Chondrocyte (in vitro differentiated cells): ENCODE results near the gene SHFL. TPM values are rescaled to one million over a fixed set of nuclear protein-coding genes. Genes with fewer than 3 reads are reported as not detected.

ENCODE experiments used
- DNase-seq: peaks from one replicate; pipeline ENCODE4 v3.0.0; 2021; ENCODE audit warnings: mixed read lengths, low spot score
- H3K27ac Mint-ChIP-seq: one replicate; pipeline ENCODE4 v1.8.0; 2021; ENCODE audit warnings: mild to moderate bottlenecking, moderate library complexity, mixed read lengths; ENCODE audit not compliant: unreplicated experiment
- H3K27me3 Mint-ChIP-seq: 2 replicates; pipeline ENCODE4 v1.8.0; 2021; ENCODE audit warnings: low read depth, mixed read lengths
- H3K36me3 Mint-ChIP-seq: 2 replicates; pipeline ENCODE4 v1.8.0; 2021; ENCODE audit warnings: low read depth, mixed read lengths
- H3K4me1 Mint-ChIP-seq: 2 replicates; pipeline ENCODE4 v1.8.0; 2021; ENCODE audit warnings: low read depth, mild to moderate bottlenecking, mixed read lengths
- H3K4me3 Mint-ChIP-seq: one replicate; pipeline ENCODE4 v1.8.0; 2021; ENCODE audit warnings: mild to moderate bottlenecking, moderate library complexity, mixed read lengths; ENCODE audit not compliant: unreplicated experiment
- H3K9me3 Mint-ChIP-seq: 2 replicates; pipeline ENCODE4 v1.8.0; 2021; ENCODE audit warnings: low read depth, mixed read lengths
- total RNA-seq: library from RNA; stranded (reverse); gene quantifications from 3 replicates; pipeline ENCODE4 v1.2.1, GENCODE V29; 2021
- TF ChIP-seq, protein P1 (sequence below): fragments of 200-600 bp; sonication (generic); IDR thresholded peaks from 2 replicates; pipeline ENCODE4 v1.5.0; 2021; ENCODE audit warnings: antibody characterized with exemption, mild to moderate bottlenecking, moderate library complexity

Gene SHFL
- total RNA-seq, 1 donor from 2014 or later = 19.9 TPM

GRCh38 chr19:10044390-10044789, 41.7 kb upstream of the SHFL start:
- DNase-seq = no peak
- no peaks in the 10 kb centered on the region for H3K36me3 Mint-ChIP-seq

GRCh38 chr19:10045371-10045770, 40.7 kb upstream of the SHFL start:
- Mint-ChIP-seq H3K9me3 (peaks cover 4% of the 10 kb centered on the region), H3K4me1 (no peaks in the 10 kb centered on the region), H3K36me3 (no peaks in the 10 kb centered on the region), H3K27ac (no peak overlapping the region), H3K27me3 (peaks cover 51% of the 10 kb centered on the region), H3K4me3 (no peak overlapping the region)
- DNase-seq = no peak
- TF ChIP-seq, protein P1, sequence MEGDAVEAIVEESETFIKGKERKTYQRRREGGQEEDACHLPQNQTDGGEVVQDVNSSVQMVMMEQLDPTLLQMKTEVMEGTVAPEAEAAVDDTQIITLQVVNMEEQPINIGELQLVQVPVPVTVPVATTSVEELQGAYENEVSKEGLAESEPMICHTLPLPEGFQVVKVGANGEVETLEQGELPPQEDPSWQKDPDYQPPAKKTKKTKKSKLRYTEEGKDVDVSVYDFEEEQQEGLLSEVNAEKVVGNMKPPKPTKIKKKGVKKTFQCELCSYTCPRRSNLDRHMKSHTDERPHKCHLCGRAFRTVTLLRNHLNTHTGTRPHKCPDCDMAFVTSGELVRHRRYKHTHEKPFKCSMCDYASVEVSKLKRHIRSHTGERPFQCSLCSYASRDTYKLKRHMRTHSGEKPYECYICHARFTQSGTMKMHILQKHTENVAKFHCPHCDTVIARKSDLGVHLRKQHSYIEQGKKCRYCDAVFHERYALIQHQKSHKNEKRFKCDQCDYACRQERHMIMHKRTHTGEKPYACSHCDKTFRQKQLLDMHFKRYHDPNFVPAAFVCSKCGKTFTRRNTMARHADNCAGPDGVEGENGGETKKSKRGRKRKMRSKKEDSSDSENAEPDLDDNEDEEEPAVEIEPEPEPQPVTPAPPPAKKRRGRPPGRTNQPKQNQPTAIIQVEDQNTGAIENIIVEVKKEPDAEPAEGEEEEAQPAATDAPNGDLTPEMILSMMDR = no peak

More at GRCh38 chr19:10044390-10044789, 41.7 kb upstream of the SHFL start:
- no peak overlapping the region for H3K4me3 Mint-ChIP-seq
- TF ChIP-seq, protein P1 = no peak
- peaks cover 4% of the 10 kb centered on the region for H3K9me3 Mint-ChIP-seq
- H3K27me3 Mint-ChIP-seq = peaks cover 47% of the 10 kb centered on the region
- no peak overlapping the region for H3K27ac Mint-ChIP-seq
- H3K4me1 Mint-ChIP-seq = no peaks in the 10 kb centered on the region

- no peak overlapping the region for H3K4me3 Mint-ChIP-seq
- H3K4me1 Mint-ChIP-seq = no peaks in the 10 kb centered on the region
- H3K36me3 Mint-ChIP-seq = no peaks in the 10 kb centered on the region
- peaks cover 4% of the 10 kb centered on the region for H3K9me3 Mint-ChIP-seq
- no peak for DNase-seq
- H3K27ac Mint-ChIP-seq = no peak overlapping the region
- H3K27me3 Mint-ChIP-seq = peaks cover 37% of the 10 kb centered on the region
- TF ChIP-seq, protein P1 = no peak
Observed at GRCh38 chr19:10049626-10050025, 36.5 kb upstream of the SHFL start.

DNA sequence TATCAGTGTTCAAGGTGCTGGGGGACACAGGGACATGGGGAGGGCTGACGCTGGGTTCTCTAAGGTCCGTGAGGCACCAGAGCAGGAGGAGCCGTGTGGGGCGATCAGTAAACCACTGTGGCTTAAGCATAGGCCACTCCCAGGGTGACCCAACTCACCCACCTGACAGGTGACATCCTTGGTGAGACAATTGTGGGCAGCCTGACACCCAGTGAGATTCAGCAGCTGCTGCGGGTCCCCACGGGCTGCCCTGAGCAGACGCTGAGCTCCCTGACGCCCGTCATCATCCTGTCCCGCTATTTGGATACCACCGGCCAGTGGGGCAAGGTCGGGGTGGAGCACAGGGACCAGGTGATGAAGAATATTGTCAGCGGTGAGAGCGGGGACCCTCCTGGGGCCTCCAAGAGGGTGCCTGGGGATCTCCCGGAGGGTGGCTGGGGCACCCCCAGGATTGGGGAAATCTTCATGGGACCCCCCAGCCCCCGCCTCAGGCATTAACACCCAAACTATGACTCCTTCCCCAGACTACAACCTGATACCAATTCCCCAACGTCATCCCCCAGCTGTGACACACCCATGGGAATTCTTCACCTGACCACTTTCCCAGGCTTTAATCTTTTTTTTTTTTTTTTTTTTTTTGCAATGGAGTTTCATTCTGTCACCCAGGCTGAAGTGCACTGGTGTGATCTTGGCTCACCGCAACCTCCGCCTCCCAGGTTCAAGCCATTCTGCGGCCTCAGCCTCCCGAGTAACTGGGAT, 33.3 kb upstream of the SHFL start:
- no peaks in the 10 kb centered on the region for H3K9me3 Mint-ChIP-seq
- no peak for DNase-seq
- no peaks in the 10 kb centered on the region for H3K36me3 Mint-ChIP-seq
- H3K4me1 Mint-ChIP-seq = no peaks in the 10 kb centered on the region
- no peak overlapping the region for H3K27ac Mint-ChIP-seq
- peaks cover 37% of the 10 kb centered on the region for H3K27me3 Mint-ChIP-seq
- TF ChIP-seq, protein P1 = no peak
- H3K4me3 Mint-ChIP-seq = no peak overlapping the region

DNA sequence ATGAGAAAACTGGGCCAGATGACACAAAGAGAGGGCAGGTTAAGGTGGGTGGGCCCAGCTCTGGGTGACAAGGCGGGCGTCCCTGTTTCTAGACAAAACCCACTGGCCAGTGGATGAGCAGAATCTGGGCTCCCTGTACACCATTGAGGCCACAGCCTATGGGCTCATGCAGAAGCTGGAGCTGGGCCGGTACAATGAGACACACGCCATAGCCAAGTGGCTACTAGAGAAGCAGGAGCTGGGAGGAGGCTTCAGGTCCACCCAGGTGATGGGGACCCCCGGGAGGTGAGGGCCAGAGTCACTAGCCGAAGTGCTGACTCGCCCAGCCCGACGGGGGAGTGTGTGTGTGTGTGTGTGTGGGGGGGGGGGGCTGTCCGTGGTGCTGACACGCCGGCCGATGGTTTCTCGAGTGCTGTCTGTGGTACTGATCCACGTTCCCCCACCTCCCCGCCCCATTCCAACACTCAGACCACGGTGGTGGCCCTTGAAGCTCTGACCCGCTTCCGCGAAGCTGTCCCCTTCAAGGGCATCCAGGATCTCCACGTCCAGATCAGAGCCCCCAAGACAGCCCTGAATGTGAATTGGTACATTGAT, 24.3 kb upstream of the SHFL start:
- Mint-ChIP-seq H3K36me3 (no peaks in the 10 kb centered on the region), H3K4me3 (no peak overlapping the region), H3K9me3 (no peaks in the 10 kb centered on the region), H3K4me1 (no peaks in the 10 kb centered on the region), H3K27me3 (peaks cover 46% of the 10 kb centered on the region), H3K27ac (no peak overlapping the region)
- TF ChIP-seq, protein P1 = no peak
- DNase-seq = no peak
